Measurements from ENCODE around the gene MAD2L2. TPM values are rescaled to one million over a fixed set of nuclear protein-coding genes. Genes with fewer than 3 reads are reported as not detected.

The MAD2L2 gene
- total RNA-seq, 1 experiment from 2014 or later, result 283 TPM

GRCh38 chr1:11654137-11654938 is 26.6 kb downstream of the MAD2L2 start, which contains the start of the genes FBXO2 and FBXO44 (continued):
- no peak for TF ChIP-seq NR2C2 (CRISPR knock-in tag; IDR thresholded peaks at IDR 0.05)
- TF ChIP-seq ATF1 (CRISPR knock-in tag; IDR thresholded peaks at IDR 0.05), result no peak
- TF ChIP-seq JUN (CRISPR knock-in tag; IDR thresholded peaks at IDR 0.05), result no peak
- no peak for TF ChIP-seq IRF1 (CRISPR knock-in tag; IDR thresholded peaks at IDR 0.05)
- 0 out of 2 replicates have a peak, but pooled peaks have one; percentile 46 for TF ChIP-seq CREM (CRISPR knock-in tag; IDR thresholded peaks at IDR 0.05)
- no peak for TF ChIP-seq ARID4B (CRISPR knock-in tag; IDR thresholded peaks at IDR 0.05; ENCODE audit: borderline replicate concordance)
- peak; percentile 16; the same call in 1 of the 2 replicates for TF ChIP-seq ESRRA (CRISPR knock-in tag; IDR thresholded peaks at IDR 0.05; ENCODE audit: borderline replicate concordance)
- no peak for TF ChIP-seq TEAD4 (CRISPR knock-in tag; IDR thresholded peaks at IDR 0.05)
- TF ChIP-seq ELF4 (CRISPR knock-in tag; IDR thresholded peaks at IDR 0.05; ENCODE audit: low read depth), result 0 out of 2 replicates have a peak, but pooled peaks have one; percentile 9
- no peak for TF ChIP-seq JAZF1 (CRISPR knock-in tag; IDR thresholded peaks at IDR 0.05)

GRCh38 chr1:11653861-11654136 is 27.1 kb downstream of the MAD2L2 start:
- Mint-ChIP-seq H3K27me3 (ENCODE audit: low read depth) (peaks cover 22% of the 10 kb centered on the region), H3K36me3 (peaks cover 26% of the 10 kb centered on the region), H3K4me1 (peaks cover 33% of the 10 kb centered on the region), H3K27ac (no peak overlapping the region), H3K4me3 (peak overlapping the region; percentile 68), H3K9me3 (no peaks in the 10 kb centered on the region)
- DNase-seq (ENCODE audit: low spot score), result no peak
- ChIA-PET POLR2A (interaction anchor here (1.2 to 2.3 kb wide), 2 partner anchors 10 to 28 kb away, joined by 3 to 14 read pairs; partner anchors contain the start of gene FBXO6), CTCF (interaction anchor here (0.7 to 4.2 kb wide), 20 partner anchors 9 to 412 kb away, joined by 3 to 41 read pairs (median 5); partner anchors contain the start of genes AGTRAP, DISP3 and FBXO6)
- TF ChIP-seq, protein P1, sequence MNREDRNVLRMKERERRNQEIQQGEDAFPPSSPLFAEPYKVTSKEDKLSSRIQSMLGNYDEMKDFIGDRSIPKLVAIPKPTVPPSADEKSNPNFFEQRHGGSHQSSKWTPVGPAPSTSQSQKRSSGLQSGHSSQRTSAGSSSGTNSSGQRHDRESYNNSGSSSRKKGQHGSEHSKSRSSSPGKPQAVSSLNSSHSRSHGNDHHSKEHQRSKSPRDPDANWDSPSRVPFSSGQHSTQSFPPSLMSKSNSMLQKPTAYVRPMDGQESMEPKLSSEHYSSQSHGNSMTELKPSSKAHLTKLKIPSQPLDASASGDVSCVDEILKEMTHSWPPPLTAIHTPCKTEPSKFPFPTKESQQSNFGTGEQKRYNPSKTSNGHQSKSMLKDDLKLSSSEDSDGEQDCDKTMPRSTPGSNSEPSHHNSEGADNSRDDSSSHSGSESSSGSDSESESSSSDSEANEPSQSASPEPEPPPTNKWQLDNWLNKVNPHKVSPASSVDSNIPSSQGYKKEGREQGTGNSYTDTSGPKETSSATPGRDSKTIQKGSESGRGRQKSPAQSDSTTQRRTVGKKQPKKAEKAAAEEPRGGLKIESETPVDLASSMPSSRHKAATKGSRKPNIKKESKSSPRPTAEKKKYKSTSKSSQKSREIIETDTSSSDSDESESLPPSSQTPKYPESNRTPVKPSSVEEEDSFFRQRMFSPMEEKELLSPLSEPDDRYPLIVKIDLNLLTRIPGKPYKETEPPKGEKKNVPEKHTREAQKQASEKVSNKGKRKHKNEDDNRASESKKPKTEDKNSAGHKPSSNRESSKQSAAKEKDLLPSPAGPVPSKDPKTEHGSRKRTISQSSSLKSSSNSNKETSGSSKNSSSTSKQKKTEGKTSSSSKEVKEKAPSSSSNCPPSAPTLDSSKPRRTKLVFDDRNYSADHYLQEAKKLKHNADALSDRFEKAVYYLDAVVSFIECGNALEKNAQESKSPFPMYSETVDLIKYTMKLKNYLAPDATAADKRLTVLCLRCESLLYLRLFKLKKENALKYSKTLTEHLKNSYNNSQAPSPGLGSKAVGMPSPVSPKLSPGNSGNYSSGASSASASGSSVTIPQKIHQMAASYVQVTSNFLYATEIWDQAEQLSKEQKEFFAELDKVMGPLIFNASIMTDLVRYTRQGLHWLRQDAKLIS (CRISPR knock-in tag; IDR thresholded peaks at IDR 0.05; ENCODE audit: borderline replicate concordance), result no peak
- TF ChIP-seq ZNF281 (CRISPR knock-in tag; IDR thresholded peaks at IDR 0.05), result no peak
- 0 out of 2 replicates have a peak, but pooled peaks have one; percentile 13 for TF ChIP-seq ELF4 (CRISPR knock-in tag; IDR thresholded peaks at IDR 0.05; ENCODE audit: low read depth)
- TF ChIP-seq, protein P2, sequence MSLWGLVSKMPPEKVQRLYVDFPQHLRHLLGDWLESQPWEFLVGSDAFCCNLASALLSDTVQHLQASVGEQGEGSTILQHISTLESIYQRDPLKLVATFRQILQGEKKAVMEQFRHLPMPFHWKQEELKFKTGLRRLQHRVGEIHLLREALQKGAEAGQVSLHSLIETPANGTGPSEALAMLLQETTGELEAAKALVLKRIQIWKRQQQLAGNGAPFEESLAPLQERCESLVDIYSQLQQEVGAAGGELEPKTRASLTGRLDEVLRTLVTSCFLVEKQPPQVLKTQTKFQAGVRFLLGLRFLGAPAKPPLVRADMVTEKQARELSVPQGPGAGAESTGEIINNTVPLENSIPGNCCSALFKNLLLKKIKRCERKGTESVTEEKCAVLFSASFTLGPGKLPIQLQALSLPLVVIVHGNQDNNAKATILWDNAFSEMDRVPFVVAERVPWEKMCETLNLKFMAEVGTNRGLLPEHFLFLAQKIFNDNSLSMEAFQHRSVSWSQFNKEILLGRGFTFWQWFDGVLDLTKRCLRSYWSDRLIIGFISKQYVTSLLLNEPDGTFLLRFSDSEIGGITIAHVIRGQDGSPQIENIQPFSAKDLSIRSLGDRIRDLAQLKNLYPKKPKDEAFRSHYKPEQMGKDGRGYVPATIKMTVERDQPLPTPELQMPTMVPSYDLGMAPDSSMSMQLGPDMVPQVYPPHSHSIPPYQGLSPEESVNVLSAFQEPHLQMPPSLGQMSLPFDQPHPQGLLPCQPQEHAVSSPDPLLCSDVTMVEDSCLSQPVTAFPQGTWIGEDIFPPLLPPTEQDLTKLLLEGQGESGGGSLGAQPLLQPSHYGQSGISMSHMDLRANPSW (CRISPR knock-in tag; conservative IDR thresholded peaks at IDR 0.05; ENCODE audit: low read depth), result no peak
- ATAC-seq, result no peak
